ENCODE data around the gene SVBP.
A peak's percentile ranks its signal among the peaks of the same experiment; 100 is the strongest.

SVBP gene

GRCh38 chr1:42773420-42773819 is 43.8 kb downstream of the SVBP start (continued):
- TF ChIP-seq POU6F1 (CRISPR knock-in tag; IDR thresholded peaks at IDR 0.05; ENCODE audit: borderline replicate concordance, low read depth) (no peak), ZFP30 (CRISPR knock-in tag; IDR thresholded peaks at IDR 0.05) (no peak)

- no peak for ATAC-seq
These were observed 47.4 kb downstream of the SVBP start for GRCh38 chr1:42769811-42770210.

GRCh38 chr1:42768172-42768571 is 49.0 kb downstream of the SVBP start:
- ATAC-seq, result no peak
- no peak for TF ChIP-seq TOX (CRISPR knock-in tag; IDR thresholded peaks at IDR 0.05; ENCODE audit: borderline replicate concordance)
- TF ChIP-seq ISL1 (CRISPR knock-in tag; IDR thresholded peaks at IDR 0.05), result no peak
- TF ChIP-seq ZFP3 (CRISPR knock-in tag; IDR thresholded peaks at IDR 0.05), result no peak
- no peak for TF ChIP-seq PATZ1 (CRISPR knock-in tag; IDR thresholded peaks at IDR 0.05; ENCODE audit: borderline replicate concordance)
- TF ChIP-seq CSDC2 (CRISPR knock-in tag; IDR thresholded peaks at IDR 0.05), result no peak
- TF ChIP-seq SNAI2 (CRISPR knock-in tag; IDR thresholded peaks at IDR 0.05), result no peak
- TF ChIP-seq ESRRG (CRISPR knock-in tag; IDR thresholded peaks at IDR 0.05), result no peak
- TF ChIP-seq ZNF565 (CRISPR knock-in tag; conservative IDR thresholded peaks at IDR 0.05; ENCODE audit: low read depth), result no peak

More at GRCh38 chr1:42769811-42770210, 47.4 kb downstream of the SVBP start:
- TF ChIP-seq TCF4 (CRISPR knock-in tag; IDR thresholded peaks at IDR 0.05; ENCODE audit: borderline replicate concordance) (no peak), OSR1 (CRISPR knock-in tag; IDR thresholded peaks at IDR 0.05) (no peak), ZFP3 (CRISPR knock-in tag; IDR thresholded peaks at IDR 0.05) (no peak), POU6F1 (CRISPR knock-in tag; IDR thresholded peaks at IDR 0.05; ENCODE audit: borderline replicate concordance, low read depth) (no peak)

DNA sequence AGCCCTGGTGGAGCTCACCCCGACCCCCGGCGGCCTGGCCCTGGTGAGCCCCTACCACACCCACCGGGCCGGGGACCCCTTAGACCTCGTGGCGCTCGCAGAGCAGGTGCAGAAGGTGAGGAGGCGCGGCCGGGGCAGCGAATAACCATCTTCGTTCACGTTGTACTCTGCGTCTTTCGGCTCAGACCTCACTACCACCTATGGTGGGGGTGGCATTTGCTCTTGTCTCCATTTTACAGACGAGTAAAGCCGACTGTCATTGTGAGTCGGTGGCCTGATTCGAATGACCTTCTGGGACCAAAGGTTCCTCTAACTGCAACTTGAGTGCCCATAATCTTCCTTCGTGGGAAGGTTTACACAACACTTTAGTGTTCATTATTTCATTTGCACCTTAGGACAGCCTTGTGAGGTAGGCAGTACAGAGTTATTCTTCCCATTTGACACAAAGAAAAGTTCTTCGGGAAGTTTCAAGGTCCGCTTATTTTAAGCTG is 49.6 kb downstream of the SVBP start:
- peak; percentile 22 for ATAC-seq
- TF ChIP-seq TOX (CRISPR knock-in tag; IDR thresholded peaks at IDR 0.05; ENCODE audit: borderline replicate concordance) (no peak), ESRRG (CRISPR knock-in tag; IDR thresholded peaks at IDR 0.05) (no peak), OSR1 (CRISPR knock-in tag; IDR thresholded peaks at IDR 0.05) (no peak), TSHZ2 (CRISPR knock-in tag; IDR thresholded peaks at IDR 0.05) (no peak), ZFP30 (CRISPR knock-in tag; IDR thresholded peaks at IDR 0.05) (no peak), POU6F1 (CRISPR knock-in tag; IDR thresholded peaks at IDR 0.05; ENCODE audit: borderline replicate concordance, low read depth) (no peak), ZFP3 (CRISPR knock-in tag; IDR thresholded peaks at IDR 0.05) (no peak), GLIS3 (CRISPR knock-in tag; IDR thresholded peaks at IDR 0.05) (no peak), PATZ1 (CRISPR knock-in tag; IDR thresholded peaks at IDR 0.05; ENCODE audit: borderline replicate concordance) (no peak), ZNF70 (CRISPR knock-in tag; IDR thresholded peaks at IDR 0.05) (no peak), RARB (CRISPR knock-in tag; IDR thresholded peaks at IDR 0.05) (no peak), CSRNP3 (CRISPR knock-in tag; IDR thresholded peaks at IDR 0.05) (no peak), CSDC2 (CRISPR knock-in tag; IDR thresholded peaks at IDR 0.05) (no peak), BACH2 (CRISPR knock-in tag; IDR thresholded peaks at IDR 0.05; ENCODE audit: borderline replicate concordance) (no peak), ARNTL (CRISPR knock-in tag; IDR thresholded peaks at IDR 0.05; ENCODE audit: borderline replicate concordance, low read depth) (no peak)
